ENCODE data around the gene ASPA. TPM values are rescaled to one million over a fixed set of nuclear protein-coding genes. Genes with fewer than 3 reads are reported as not detected.
"Not testable (repeated sequence)": the region's sequence is repeated elsewhere in the genome, so short reads cannot be mapped to it uniquely, and the experiment has no call there.

The ASPA gene
- total and polyA plus RNA-seq, 2 donors from 2014 or later = 5.1 to 24.2 TPM

DNA sequence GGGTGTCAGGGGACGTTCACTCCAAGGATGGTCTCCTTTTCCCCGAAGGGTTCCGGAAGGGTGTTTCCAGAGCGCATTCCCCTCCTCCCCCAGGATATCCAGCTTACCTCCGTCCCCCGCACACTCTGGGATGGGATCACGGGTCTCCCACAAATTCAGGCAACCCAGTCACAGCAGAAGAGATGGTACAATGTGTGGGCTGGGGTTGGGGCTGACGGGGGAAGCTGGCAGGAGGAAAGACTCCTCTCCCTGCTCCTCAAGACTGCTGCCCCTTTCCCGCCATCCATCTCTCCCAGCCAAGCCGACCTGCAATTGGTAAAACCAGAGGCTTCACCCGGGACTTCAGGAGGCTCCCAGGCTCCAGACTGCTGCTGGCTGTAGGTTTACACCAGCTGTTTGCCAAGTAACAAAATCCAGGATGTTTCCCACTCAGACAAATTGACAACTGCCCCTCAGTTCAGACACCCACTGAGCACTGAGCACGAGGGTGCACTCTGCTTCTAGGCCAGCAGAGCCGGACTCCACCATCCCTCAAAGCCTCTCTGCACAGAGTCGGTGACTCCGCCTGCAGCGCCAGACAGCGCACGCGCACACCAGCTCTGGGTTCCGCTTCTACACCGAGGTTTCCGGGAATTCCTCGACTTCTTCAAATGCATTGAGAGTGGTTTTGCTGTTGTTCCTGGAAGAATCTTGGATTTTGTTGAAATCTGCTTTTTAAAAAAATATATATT lies 37.7 kb downstream of the ASPA start:
- TF ChIP-seq, protein P1, sequence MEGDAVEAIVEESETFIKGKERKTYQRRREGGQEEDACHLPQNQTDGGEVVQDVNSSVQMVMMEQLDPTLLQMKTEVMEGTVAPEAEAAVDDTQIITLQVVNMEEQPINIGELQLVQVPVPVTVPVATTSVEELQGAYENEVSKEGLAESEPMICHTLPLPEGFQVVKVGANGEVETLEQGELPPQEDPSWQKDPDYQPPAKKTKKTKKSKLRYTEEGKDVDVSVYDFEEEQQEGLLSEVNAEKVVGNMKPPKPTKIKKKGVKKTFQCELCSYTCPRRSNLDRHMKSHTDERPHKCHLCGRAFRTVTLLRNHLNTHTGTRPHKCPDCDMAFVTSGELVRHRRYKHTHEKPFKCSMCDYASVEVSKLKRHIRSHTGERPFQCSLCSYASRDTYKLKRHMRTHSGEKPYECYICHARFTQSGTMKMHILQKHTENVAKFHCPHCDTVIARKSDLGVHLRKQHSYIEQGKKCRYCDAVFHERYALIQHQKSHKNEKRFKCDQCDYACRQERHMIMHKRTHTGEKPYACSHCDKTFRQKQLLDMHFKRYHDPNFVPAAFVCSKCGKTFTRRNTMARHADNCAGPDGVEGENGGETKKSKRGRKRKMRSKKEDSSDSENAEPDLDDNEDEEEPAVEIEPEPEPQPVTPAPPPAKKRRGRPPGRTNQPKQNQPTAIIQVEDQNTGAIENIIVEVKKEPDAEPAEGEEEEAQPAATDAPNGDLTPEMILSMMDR (IDR thresholded peaks at IDR 0.05; ENCODE audit: borderline replicate concordance, extremely low read depth, insufficient read depth) = no peak
- intact Hi-C loops (cut with DNase I) = no loop called here
- DNase-seq = no peak
- Histone ChIP-seq H3K4me1 (ENCODE audit: control insufficient read depth in 2 of 3, insufficient read depth in 2 of 3, low read depth in 1 of 3, low read length in 3 of 3) (no peaks in the 10 kb centered on the region), H3K36me3 (ENCODE audit: control insufficient read depth in 2 of 3, insufficient read depth in 3 of 3, low read length in 3 of 3) (no peaks in the 10 kb centered on the region), H3K27ac (ENCODE audit: low read depth in 2 of 2, low read length in 2 of 2) (peak overlapping the region in 1 of 2 donors; percentile 69), H3K9me3 (ENCODE audit: control insufficient read depth in 2 of 3, insufficient read depth in 1 of 3, low read length in 3 of 3) (no peaks in the 10 kb centered on the region), H3K27me3 (ENCODE audit: control insufficient read depth, insufficient read depth, low read length) (no peaks in the 10 kb centered on the region), H3K4me3 (ENCODE audit: low read length in 3 of 3) (no peak overlapping the region), H3K9ac (ENCODE audit: low read length in 3 of 3) (peak overlapping the region in 1 of 3 donors; percentile 10)
- FAIRE-seq = no peak

DNA sequence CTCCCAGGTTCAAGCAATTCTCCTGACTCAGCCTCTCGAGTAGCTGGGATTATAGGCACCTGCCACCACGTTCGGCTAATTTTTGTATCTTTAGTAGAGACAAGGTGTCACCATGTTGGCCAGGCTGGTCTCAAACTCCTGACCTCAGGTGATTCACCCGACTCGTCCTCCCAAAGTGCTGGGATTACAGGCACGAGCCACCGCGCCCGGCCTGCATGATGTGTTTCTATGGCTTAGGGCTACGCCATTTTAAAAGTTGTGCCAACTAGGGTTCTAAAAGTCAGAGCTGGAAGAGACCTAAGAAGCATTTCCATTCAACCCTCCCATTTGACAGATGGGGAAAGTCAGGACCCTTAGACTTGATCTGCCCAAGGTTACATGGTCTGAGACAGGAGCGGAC lies 38.4 kb downstream of the ASPA start:
- H3K9ac ChIP-seq (ENCODE audit: low read length in 3 of 3); H3K9me3 ChIP-seq (ENCODE audit: control insufficient read depth in 2 of 3, insufficient read depth in 1 of 3, low read length in 3 of 3); H3K27ac ChIP-seq (ENCODE audit: low read depth in 2 of 2, low read length in 2 of 2); H3K4me1 ChIP-seq (ENCODE audit: control insufficient read depth in 2 of 3, insufficient read depth in 2 of 3, low read depth in 1 of 3, low read length in 3 of 3); H3K36me3 ChIP-seq (ENCODE audit: control insufficient read depth in 2 of 3, insufficient read depth in 3 of 3, low read length in 3 of 3); DNase-seq; H3K4me3 ChIP-seq (ENCODE audit: low read length in 3 of 3); FAIRE-seq; intact Hi-C loops (cut with DNase I); H3K27me3 ChIP-seq (ENCODE audit: control insufficient read depth, insufficient read depth, low read length): not testable (repeated sequence)

DNA sequence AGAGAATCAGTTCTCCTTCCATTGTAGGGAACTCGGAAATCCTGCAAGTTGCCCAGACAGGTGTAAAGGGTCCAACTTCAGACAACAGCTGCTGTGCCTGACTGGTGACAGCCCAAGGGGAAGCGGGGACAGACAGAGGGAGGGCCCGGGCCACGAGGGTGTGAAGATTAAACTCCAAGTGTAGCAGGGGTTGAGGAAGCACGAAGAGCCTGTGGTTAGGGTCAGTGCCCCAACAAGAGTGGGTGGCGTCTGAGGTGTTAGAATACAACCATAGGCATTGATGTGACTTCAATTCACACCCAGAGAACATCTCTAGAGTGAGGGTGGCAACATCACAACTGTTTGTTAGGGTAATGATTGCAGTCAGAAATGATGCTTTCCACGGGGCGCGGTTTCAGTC lies 39.1 kb downstream of the ASPA start:
- FAIRE-seq (no peak), DNase-seq (no peak)
- Histone ChIP-seq H3K36me3 (ENCODE audit: control insufficient read depth in 2 of 3, insufficient read depth in 3 of 3, low read length in 3 of 3) (no peaks in the 10 kb centered on the region), H3K9me3 (ENCODE audit: control insufficient read depth in 2 of 3, insufficient read depth in 1 of 3, low read length in 3 of 3) (no peaks in the 10 kb centered on the region), H3K27me3 (ENCODE audit: control insufficient read depth, insufficient read depth, low read length) (no peaks in the 10 kb centered on the region), H3K27ac (ENCODE audit: low read depth in 2 of 2, low read length in 2 of 2) (no peak overlapping the region), H3K4me1 (ENCODE audit: control insufficient read depth in 2 of 3, insufficient read depth in 2 of 3, low read depth in 1 of 3, low read length in 3 of 3) (no peaks in the 10 kb centered on the region), H3K4me3 (ENCODE audit: low read length in 3 of 3) (no peak overlapping the region), H3K9ac (ENCODE audit: low read length in 3 of 3) (no peak overlapping the region)
- TF ChIP-seq, protein P1 (IDR thresholded peaks at IDR 0.05; ENCODE audit: borderline replicate concordance, extremely low read depth, insufficient read depth) = no peak
- intact Hi-C loops (cut with DNase I) = no loop called here

DNA sequence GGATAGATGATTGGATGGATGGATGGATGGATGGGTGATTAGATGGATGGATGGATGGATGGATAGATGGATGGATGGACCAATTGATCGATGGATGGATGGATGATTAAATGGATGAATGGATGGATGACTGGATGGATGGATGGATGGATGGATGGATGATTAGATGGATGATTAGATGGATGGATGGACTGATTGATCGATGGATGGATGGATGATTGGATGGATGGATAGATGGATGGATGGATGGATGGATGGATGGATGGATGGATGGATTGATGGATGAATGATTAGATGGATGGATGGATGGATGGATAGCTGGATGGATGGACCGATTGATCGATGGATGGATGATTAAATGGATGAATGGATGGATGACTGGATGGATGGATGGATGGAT lies 43.7 kb downstream of the ASPA start:
- intact Hi-C loops (cut with DNase I); FAIRE-seq; H3K27me3 ChIP-seq (ENCODE audit: control insufficient read depth, insufficient read depth, low read length); H3K9ac ChIP-seq (ENCODE audit: low read length in 3 of 3); H3K9me3 ChIP-seq (ENCODE audit: control insufficient read depth in 2 of 3, insufficient read depth in 1 of 3, low read length in 3 of 3); H3K27ac ChIP-seq (ENCODE audit: low read depth in 2 of 2, low read length in 2 of 2); DNase-seq; H3K4me3 ChIP-seq (ENCODE audit: low read length in 3 of 3); H3K4me1 ChIP-seq (ENCODE audit: control insufficient read depth in 2 of 3, insufficient read depth in 2 of 3, low read depth in 1 of 3, low read length in 3 of 3); H3K36me3 ChIP-seq (ENCODE audit: control insufficient read depth in 2 of 3, insufficient read depth in 3 of 3, low read length in 3 of 3): not testable (repeated sequence)

Measured in kidney (tissue), 14 donors.